GM19324 (cell line): ENCODE data around the gene CDHR4.
"Not testable (repeated sequence)": the region's sequence is repeated elsewhere in the genome, so short reads cannot be mapped to it uniquely, and the experiment has no call there.

ENCODE experiments used
- ATAC-seq: cut with Tn5 transposase; IDR thresholded peaks from one replicate; pipeline ENCODE4 v1.9.1; 2021; ENCODE audit warnings: mild to moderate bottlenecking, moderate library complexity; ENCODE audit not compliant: unreplicated experiment, low FRiP score

CDHR4 gene

GRCh38 chr3:49799761-49800160 is at the start of gene CDHR4:
Gene CDHR4 (minus strand): TSS chr3:49799873. CDS start chr3:49799812, 61 bp downstream.
- no peak for ATAC-seq

GRCh38 chr3:49845694-49846093 is 46.0 kb upstream of the CDHR4 start:
- no peak for ATAC-seq

DNA sequence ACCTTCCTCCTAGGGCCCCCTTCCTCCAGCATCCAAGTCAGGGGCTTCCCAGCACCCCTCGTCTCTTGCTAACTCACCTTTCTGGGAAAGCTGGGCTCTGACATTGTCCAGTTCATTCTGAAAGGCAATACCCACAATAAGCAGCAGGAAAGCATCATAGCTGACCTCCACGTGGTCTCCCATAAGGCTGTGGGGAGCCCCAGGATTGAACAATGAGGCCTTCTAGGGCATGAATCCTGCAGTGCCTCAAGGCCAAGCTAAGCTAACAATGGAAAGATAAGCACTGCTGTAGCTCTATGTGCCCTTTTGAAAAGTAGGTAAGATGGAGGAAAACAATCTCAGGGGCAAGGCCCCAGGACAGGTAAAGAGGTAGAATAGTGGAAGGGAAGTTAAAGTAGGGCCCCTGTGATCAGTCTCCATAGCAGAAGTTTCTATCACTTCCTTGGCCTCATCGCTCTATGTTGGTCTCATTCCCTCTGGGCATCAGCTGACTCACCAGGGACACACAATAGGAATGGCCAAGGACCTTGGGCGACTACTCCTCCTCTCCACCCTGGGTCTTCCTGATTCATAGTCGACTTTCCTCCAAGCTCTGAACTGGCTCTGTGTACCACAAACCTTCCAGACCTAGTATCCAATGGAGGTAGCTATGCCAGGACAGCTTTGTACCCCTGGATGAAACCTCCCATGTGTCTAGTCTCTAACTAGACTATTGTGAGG is 45.0 kb upstream of the CDHR4 start:
- no peak for ATAC-seq

GRCh38 chr3:49842843-49843517 is 43.3 kb upstream of the CDHR4 start:
- no peak for ATAC-seq

GRCh38 chr3:49841806-49842205 is 42.1 kb upstream of the CDHR4 start:
- no peak for ATAC-seq

DNA sequence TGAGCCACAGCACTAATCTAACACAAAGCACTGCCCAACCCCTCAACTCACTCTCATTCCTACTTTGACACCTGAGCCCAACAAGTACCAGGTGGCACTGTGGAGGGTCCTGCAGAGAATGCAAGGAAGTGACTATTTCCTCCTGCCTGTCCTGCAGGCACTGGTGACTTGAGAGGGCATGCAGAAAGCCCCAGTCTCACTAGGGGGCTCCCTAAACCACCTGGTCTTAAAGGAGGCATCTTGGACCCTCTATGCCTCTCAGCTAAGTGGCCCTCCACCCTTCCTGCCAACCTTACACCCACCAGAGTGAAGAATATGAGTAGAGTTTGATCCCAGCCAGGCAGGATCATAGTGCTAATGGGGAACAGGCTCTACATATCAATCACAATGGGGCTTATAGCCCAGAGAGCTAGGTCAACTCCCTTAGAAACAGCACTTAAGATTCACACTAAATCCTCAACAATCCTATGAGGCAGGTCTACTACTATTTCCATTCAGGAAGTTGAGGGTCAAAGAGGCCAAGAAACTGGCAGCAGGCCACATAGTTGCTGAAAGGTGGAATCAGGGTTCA is 41.5 kb upstream of the CDHR4 start:
- ATAC-seq, result no peak

- ATAC-seq, result no peak
These were observed 40.7 kb upstream of the CDHR4 start for GRCh38 chr3:49840388-49840787.

GRCh38 chr3:49839193-49839809 is 39.6 kb upstream of the CDHR4 start:
- no peak for ATAC-seq

DNA sequence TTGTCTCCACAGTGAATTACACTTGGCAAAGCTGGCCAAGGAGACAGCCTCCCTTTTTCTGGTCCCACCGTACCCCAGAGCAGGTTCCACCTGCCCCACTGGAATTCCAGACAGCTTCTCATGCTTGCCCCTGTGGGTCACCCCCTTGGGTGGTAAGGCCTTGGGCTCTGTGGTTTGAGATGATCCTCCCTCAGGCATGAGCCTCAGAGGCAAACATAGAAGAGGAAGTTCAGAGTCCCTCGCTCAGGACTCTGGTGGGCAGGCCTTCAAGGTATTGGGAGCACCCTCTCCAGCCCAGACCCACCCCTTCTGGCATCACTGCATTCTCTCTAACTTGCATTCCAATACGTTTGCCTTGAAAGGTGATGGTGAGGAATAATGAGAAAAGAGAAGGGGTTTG is 31.7 kb upstream of the CDHR4 start:
- ATAC-seq, result no peak

DNA sequence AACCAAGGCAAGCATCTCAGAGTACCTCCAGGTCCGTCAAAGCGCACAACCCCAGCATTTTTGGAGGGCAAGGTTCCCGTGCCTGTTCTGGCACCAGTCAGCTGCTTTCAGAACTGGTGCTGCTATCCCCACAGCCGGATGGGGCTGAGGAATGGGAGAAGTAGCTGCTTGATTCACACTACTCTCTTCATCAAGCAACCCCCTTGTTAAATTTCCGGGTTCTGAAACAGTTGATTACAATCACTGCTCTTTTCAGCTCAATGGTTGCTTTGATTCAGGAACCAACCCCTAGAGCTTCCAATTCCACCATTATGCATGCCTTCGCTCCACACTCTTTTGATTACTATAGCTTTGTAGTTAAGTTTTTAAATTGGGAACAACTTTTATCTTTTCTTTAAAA is 26.3 kb upstream of the CDHR4 start:
- no peak for ATAC-seq

DNA sequence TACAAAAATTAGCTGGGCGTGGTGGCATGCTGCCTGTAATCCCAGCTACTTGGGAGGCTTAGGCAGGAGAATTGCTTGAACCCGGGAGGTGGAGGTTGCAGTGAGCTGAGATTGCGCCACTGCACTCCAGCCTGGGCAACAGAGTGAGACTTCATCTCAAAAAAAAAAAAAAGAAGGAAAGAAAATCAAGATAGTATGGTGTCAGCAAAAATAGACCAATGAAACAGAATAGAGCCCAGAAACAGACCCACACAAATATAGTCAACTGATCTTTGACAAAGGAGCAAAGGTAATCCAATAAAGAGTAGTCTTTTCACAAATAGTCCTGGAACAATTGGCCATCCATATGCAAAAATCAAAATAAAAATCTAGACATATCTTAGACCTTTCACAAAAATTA is 23.5 kb upstream of the CDHR4 start:
- not testable (repeated sequence) for ATAC-seq

DNA sequence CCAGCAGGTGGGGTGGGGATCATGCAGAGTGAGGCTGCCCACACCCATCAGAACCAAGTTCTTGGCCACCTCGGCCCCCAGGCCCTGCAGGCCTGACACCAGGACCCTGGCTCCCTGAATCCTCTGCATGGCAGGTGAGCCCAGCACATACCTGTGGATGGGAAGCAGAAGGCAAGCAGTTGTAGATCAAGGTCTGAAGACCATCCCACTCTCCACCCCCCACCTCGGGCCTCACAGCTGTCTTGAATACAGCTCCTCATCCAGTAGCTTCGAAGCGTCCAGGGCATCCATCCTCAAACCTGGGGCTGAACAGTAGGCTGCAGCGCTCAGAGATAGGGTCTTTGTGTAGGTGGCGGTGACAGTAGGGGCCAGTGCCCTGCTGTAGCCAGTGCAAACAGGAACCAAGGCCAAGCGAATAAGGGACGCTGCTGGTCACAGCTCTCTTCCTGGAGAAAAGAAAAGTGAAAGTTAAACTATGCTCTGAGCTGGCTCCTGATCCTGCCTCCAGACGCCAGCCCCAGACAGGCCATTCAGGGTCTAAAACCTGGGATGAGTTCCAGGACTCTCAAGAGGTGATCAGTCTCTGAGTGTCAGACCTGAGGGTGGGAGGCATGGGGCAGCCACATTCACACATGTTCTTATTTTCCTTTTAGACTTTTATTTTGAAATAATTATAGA is 14.0 kb upstream of the CDHR4 start, which contains the start of gene UBA7:
UBA7 (minus strand) TSS at position 457 of the 678 bp plus-strand sequence; CDS start at position 291, 166 bp downstream.
- peak; percentile 61 for ATAC-seq

DNA sequence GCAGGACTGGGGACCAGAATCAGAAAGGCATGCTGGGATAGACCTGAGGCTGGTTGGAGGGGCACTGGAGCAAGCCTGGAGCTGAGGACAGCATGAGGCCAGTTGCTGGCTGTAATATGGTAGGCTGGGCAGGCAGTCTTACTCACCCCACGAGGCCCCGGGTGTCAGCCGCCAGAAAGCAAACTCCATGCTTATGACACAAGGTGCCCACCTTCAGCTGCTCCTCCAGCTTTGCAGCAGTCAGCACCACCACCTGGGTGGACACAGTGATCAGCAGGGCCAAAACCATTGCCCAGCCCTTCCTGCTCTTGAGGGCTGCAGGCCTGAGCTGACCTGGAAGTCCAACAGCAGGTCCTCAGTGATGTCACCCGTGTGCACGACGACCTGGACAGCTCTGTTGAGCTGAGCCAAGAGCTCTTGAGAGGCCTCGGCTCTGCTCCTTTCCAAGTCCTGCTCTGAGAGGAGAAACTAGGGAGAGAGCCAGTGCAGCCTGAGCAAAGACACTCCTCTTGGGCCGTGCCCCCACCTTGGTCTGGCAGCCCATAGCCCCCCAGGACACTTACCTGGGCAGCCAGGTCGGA is 13.3 kb upstream of the CDHR4 start:
- no peak for ATAC-seq

DNA sequence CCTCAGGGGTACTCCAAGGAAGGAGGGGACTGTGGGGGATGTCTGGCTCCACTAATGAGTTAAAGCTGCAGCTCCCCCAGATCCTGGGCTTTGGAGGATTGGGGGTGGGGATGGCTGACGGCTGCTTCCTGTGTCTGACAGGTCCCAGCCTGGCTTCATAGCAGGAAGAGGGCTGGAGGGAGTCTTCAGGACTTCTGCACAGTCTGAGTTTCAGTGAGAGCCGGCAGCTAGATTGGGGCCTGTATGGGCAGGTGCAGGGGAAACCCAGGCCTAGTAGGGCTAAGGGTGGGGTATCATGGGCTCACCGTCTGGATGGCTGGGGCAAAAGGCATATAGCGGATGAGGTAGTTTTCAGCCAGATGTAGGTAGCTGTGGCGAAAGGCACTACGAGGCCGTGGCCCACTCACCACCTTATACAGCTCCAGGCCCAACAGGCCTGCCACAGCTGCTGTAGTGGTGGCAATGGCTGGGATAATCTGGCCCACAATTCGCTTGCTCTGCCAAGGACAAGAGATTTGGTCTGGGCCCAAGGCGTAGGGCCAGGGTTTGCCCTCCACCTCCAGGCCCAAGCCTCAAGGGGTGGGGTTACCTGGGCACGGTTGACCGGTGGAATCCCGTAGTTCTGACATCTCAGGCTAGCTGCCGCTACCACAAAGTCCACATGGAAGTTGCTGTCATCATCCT is 7.9 kb upstream of the CDHR4 start:
- no peak for ATAC-seq

- no peak for ATAC-seq
These were observed 7.2 kb upstream of the CDHR4 start for GRCh38 chr3:49806850-49807249.

DNA sequence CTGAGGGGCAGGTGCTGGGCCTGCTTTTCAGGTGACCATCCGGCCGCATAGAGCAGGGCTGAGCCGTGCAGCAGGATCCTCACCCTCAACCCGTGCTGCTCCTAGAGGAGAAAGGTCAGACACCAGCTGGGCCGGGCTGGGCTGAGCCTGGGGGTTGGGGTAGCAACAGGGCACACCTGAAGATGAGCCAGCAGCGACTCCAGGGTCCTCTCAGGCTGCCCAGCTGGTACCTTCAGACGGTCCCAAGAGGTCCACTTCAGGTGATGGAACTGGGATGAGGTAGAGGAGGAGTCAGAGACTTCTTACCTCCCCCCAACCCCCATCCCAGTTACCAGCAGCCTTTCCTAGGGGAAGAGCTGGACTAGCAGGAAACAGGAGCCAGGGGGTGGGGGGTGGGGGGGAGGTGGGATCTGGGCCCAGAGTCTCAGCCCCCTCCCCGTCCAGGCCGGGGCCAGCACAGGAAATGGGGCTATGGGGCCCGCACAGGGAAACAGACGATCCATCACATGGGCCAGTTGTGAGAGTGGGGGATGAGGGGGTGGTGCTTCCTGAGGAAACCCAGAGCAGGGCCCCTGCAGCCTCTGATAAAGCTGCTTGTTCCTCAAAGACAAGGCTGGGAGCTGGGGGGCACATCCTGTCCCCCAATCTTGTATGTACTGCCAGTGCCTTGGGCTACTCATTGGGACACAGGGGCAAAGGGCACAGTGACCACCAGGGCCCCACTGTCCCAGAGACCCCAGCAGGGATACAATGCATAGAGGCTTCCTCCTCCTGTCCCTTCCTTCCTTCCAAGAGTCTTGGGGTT is 6.4 kb upstream of the CDHR4 start:
- no peak for ATAC-seq

GRCh38 chr3:49805367-49805782 is 5.7 kb upstream of the CDHR4 start:
- no peak for ATAC-seq

DNA sequence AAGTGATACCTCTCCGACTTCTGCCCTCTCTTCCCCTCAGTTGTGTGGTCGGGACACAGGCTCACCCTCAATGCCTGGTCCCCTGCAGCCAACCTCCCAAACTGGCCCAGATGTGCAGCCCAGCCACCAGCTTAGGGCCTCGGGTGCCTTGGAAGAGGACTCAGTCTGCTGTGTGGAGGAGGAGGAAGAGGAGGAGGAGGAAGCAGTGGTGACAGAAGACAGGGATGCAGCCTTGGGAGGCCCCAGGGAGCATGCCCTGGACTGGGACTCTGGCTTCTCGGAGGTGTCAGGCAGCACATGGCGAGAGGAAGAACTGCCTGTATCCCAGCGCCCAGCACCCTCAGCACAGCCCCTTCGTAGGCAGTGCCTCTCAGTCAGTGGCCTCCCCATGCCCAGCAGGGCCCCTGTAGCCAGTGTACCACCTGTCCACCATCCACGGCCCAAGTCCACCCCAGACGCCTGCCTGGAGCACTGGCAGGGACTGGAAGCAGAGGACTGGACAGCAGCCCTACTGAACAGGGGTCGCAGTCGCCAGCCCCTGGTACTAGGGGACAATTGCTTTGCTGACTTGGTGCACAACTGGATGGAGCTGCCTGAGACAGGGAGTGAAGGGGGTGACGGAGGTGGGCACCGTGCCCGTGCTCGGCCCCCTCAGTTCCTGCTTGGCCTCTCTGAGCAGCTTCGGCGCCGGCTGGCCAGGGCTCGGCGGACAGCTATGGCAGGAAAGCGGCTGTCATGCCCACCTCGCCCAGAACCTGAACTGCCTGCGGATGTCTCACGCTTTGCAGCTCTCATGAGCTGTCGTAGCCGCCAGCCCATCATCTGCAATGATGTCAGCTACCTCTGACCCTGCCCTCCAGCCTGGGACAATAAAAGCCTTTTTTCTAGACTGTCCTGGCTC is 4.7 kb upstream of the CDHR4 start:
- ATAC-seq, result no peak
